Activated CD4-positive, CD25-positive, alpha-beta regulatory T cell treated with anti-CD3 and anti-CD28 coated beads, Interleukin-2, amount 50 U/mL, for 16 hours (primary cell): Measurements from ENCODE around the gene MECR.

Experiments used
- DNase-seq: peaks from one replicate; pipeline ENCODE4 v3.0.0-alpha.2; 2020; ENCODE audit warnings: low read depth, low spot score

Gene MECR

DNA sequence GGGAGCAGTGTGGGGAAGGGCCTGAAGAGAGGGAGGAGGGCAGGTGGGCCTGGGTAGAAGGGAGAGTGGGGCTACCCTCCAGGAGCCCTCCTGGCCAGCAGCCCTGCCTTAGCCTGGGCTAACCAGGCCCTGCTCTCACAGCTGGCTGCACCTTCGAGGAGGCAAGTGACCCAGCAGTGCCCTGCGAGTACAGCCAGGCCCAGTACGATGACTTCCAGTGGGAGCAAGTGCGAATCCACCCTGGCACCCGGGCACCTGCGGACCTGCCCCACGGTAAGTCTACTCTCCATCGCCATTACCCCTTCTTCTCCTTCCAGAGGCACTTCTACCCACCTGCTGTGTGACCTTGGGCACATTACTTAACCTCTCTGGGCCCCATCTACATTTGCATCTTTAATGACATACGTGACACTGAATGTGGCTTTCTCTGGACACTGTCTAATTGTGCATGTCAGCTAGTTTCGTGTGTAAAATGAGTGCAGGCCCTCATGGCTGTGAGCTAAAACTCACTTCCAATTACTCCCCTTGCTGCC lies 24.5 kb upstream of the MECR start:
- DNase-seq: no peak

DNA sequence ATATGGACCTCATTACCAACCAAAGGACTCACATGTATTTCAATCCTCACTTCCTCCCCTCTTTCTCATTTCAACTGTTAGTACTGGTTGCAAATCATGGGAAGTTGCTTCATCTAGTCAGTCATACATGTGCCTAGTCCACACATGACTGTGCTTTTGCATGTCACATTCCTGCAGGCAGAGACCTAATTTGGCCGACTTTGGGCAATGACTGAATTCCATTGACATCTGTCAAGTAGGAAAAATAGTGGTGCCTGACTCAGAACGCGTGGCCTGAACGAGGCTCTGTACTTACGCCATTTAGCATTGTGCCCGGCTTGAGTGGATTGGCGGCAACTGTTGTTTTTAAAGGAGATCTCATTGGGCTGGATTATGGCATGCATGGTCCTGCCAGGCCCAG lies 23.6 kb upstream of the MECR start:
- DNase-seq: no peak

DNA sequence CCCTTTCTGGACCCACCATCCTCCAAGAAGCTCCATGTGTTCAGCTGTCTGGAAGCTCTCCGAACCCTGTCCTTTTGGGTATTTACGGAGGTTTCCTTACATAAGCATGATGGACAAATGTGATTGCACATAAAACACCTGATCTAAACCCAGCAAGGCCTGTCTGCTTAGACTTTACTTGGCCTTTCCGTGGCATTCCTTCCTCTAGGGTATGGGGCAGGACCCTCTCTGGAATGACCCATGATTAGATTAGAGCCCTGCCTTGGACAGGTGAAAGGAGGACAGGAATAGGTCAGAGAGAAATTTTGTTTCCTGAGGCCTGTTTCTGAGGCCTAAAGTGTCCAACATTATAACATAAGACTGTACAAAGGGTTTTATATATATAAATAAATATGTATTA lies 22.4 kb upstream of the MECR start:
- no peak for DNase-seq

DNA sequence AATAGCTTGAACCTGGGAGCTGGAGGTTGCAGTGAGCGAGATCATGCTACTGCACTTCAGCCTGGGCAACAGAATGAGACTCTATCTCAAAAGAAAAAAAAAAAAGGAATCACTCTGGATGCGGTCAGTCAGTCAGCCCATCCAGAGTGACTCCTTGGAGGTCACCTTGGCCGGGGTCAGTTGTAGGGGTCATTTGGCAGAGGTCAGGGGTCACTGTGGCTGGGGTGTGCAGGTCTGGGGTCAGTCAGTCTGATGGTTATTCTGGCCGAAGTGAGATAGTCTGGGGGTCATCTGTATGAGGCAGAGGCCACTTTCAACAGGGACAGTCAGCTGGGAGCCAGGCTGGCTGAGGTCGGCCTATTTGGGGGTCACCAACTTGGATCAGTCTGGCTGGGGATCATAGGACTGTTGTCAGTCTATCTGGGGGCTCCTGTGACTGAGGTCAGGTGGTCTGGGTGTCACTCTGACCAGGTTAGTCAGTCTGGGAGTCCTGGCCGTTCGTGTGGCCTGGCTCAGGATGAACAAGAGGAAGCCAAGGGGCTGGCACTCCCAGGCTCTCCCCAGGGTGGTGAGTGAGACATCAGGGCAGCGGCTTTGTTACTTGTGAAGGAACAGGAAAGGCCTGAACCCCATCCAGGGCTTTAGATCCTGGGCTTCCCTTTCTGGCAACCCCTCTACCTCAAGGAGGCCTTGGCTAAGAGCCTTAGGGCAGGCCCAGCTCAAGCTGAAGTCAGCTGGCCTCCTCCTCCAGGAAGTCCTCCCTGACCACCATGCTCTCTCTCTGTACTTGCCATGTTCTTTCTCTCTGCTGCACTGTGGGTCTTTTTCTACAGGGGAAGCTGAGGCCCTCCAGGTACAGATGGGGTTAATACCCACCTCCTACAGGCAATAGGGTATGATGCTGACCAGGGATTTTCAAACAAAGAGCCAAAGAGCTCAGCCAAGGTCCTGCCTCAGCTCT lies 20.7 kb upstream of the MECR start:
- no peak for DNase-seq

DNA sequence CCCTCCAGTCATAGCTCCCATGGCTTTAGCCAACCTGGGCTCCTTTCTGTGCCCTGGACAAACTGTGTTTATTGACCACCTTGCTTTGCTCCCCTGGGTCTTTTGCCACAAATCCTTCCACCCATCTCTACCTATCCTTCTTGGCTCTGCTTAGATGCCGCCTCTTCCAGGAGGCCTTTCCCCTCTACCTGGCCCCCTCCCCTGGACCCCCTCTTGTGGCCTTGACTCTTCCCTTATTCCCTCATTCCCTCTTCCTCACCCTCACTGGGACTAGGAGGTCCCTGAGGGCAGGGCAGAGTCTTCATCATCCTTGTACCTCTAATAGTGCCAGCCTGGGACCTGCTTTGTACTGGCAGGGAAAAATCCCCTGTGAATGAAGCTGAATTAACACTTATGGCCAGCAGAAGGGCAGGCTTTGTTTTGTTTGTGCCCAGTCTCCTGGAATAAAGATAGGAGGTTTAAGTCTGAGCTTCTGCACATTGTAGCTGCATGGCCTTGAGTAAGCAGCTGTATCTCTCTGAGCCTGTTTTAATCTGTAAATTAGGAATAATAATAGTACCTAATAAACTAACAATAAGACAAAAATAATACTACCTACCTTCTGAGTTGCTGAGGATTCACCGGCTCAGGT lies 19.3 kb upstream of the MECR start:
- no peak for DNase-seq

DNA sequence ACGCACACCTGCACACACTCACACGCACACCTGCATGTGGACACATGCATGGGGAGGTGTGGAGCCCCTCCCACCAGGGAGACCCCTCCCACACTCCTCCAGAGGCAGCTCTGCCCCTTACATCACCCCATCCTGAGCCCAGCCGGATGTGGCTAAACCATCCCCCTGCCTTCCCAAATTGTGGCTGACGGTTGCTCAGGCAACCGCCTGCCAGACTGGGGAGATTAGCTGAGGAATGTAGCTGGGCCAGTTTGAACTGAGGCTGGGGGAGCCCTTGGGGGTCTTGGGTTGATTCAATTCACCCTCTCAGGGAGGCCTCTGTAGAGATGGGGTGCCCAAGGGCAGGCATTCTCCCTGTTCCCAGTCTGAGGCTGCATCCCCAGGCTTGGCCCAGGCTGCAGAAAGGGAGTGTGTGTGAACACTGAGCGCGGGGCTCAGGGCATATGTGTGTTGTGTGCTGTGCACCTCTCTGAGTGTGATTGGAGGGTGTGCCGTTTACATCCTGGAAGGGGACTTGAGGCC lies 18.5 kb upstream of the MECR start:
- DNase-seq: no peak

DNA sequence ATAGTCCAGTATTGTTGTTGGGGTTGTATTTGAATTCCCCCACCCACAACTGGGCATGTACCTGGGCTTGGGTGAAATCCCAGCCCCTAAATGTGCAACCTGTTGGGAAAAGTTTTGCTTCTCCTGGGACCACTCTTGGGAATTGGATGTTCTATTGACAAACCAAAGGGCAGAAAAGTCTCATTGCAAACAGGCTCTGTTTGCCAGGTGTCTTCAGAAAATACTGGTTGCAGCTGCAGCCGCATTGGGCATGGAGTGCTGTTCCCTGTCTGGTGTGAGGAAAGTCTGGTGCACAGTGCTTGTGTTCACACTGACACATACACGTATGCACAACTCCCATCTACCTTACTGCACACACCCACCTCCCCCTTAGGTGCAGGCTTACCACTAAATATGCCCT lies 17.7 kb upstream of the MECR start:
- no peak for DNase-seq

DNA sequence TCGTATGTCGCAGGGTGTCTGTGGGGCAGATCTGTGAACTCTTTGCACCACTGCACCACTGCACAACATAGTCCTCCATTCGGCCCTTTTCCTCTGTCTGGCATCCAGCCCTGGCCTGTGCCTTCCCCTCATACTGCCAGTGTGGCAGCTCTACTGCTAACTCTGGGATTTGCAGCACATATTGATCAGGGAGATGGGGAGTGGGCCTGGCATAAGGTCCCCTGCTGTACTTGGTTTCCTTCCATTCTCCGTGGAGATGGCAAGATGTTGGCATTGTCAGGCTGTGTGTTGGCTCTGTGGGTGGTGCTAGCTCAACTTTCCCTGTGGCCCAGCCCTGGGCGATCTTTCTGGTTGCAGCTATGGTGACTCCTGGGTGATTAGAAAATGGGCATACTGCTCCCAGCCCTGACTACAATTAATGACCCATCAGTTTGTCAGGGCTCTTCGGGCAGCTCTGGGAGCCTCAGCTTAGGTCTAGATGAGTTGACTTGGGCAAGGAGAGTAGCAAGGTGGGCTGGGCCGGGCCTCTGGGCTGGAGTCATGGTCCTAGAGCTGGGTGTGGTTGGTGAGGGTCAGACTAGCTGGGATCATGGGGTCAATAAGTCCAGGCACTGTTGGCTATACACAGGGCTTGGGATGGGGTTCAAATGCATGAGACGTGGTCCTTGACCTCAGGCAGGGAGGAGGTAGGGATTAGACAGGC lies 17.0 kb upstream of the MECR start:
- DNase-seq: no peak

DNA sequence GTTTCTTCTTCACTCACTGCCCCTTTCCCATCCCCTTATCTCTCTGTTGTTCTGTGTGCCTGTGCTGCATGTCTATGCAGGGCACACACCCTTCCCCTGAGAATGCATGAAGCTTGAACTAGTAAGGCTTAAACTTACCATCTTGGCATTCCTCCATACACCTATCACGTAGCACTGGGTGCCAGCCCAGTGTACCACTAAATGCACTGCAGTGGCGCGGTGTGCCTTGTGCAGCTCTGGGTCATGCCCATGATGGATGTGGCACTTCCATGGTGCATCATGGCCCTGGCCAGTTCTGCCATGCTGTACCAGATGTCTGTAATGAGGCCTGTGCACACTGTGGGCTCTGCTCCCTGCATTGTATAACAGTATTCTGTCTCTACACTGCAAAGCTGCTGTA lies 16.3 kb upstream of the MECR start:
- DNase-seq: no peak

DNA sequence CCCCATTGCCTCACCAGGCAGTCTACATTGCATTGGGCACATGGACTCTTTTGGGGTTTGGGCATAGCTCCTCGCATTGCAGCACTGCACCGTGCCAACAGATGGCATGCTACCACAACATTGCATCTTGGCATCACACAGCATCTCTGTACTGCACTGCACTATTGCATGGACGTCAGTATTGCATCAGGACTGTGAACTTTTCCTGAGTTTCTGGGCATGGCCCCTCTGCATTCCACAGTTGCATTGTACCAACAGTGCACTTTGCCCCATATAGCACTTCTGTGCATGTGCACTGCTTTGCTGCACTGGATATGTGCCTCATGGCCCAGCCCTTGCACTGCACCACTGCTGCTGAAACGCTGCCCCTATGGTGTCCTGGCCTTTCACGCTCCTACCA lies 15.1 kb upstream of the MECR start:
- no peak for DNase-seq

DNA sequence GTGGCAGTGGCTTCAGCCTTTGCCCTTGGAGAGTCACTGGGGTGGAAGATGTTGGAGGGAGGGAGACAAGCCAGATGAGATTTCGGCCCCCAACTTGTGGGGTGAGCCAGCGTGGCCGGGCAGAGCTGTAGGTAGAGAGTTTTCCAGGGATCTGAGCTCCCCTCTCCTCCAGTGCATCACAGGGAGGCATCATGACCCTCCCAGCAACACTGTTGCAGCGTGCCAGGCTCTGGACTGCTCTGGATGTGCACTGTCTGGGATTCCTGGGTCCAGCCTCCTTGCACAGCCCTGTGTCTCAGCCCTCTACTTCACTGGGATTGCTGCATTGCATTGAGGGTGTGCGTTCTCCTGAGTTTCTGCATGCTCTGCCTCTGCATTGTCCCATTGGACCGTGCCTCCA lies 14.5 kb upstream of the MECR start:
- no peak for DNase-seq

DNA sequence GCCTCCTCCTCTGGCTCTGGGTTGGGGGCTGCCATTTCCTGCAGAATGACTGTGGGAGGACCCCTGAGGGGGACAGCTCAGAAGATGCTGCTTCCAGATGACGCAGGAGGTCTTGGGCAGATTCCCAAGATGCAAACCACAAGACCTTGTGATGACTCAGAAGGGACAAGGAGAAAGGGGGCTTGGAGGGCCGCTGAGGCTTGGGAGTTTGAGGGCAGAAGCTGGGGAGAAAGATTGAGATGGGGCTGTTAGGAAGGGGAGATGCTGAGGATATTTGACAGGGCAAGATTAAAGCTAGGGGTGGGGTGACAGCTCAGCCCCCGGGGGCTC lies 13.1 kb upstream of the MECR start:
- no peak for DNase-seq

DNA sequence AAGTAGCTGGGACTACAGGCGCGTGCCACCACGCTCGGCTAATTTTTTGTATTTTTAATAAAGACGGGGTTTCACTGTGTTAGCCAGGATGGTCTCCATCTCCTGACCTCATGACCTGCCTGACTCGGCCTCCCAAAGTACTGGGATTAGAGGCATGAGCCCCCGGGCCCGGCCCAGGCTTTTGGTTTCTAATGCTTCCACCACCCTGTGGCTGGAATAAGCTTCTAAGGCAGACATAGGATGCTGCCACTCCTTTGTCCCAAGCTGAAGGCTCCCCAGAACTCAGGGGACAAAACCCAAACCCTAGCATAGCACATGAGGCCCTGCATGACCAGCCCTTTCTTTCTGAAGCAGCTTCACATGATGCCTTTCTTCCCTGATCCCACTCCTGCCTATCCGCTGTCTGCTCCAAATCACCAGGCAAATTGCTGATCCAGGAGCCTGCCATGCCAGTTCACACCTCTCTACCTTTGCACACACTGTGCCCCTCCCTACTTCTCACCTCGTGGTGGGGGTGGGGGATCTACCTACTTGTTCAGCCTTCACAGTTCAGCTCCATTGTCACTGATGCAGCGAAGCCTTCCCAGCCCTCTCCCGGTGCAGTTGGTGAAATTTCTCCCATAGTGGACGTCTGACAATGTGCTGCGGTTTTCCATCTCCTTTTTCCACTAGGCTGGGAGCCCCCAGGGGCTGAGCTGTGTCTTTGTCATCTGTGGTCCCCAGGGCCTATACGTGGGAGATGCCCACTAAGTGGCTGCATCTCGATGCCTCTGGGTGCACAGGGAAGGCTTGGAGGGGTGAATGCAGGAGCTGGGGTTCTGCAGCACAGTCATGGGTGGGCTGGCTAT lies 12.5 kb upstream of the MECR start:
- no peak for DNase-seq

DNA sequence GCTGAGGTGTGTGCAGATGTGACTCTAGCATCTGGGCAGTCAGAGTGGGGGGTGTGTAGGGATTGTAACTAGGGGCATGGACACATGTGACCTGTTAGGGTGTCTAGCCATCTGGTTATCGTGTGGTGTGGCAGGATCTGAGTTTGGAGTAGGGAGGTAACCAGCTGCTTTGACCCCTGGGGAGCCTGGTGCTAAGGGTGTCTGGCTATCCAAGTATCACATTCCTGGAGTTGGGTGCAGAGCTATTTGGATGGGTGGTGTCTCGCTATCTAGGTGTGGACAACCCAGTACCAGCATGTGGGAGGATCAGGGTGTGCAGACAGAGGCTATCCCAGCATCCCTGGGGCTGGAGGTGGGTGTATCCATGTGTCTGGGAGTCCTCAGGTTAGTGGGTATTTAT lies 10.3 kb upstream of the MECR start:
- no peak for DNase-seq

DNA sequence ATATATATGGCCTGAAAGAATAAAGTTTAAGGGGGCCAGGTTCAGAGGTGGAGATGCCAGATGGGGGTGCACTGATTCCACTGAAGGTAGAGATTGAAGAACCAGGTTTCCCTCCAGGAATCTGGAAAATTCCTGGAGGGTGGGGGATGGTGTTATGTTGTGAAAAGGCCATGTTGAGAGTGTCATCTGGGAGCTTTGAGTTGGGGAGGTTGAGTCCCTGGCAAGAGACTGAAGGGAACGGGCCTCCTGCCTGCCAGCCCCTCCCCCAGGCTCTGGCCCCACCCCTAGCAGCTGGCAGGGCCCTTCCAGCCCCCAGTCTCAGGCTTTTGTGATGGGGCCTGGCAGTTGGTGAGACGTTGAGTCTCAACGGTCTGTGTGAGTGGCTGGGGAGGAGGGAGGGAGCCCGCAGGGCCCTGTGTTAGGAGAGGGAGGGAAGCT lies 9.7 kb upstream of the MECR start:
- no peak for DNase-seq

DNA sequence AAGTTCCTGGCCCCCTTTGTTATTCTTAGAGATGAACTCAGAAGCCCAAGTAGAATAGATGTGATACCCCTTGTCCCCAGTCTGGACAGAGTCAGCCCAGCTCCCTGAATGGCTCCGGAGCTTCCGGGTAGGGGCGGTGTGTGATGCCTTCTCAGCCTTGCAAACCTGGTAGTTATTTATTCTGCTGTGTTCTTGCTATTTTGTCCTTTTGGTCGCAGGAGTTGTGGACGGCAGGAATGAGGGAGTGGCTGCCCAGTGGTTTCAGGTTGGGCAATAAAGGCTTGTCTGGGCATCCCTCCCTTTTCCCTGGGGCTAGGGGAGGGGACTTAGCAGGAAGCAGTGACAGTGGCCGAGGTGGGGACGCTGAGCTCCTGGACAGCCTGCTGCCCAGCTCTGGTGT lies 8.4 kb upstream of the MECR start:
- DNase-seq: no peak

DNA sequence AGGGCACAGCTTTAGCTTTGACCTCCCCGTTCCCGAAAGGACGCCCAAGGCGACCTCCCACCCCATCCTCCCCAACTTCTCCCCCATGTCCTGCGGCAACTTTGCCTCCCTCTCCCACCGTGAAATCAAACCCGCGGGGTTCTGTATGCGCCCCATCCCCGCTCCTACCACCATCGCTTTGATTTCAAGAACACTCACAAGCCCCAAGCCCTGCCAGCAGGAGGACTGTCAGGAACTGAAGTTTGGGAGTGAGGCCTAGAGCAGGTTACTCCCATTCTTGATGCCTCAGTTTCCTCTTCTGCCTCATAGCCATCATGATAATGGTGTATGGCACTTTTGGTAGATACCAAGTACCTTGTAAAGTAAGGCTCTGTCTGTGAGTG lies 7.9 kb upstream of the MECR start:
- no peak for DNase-seq

DNA sequence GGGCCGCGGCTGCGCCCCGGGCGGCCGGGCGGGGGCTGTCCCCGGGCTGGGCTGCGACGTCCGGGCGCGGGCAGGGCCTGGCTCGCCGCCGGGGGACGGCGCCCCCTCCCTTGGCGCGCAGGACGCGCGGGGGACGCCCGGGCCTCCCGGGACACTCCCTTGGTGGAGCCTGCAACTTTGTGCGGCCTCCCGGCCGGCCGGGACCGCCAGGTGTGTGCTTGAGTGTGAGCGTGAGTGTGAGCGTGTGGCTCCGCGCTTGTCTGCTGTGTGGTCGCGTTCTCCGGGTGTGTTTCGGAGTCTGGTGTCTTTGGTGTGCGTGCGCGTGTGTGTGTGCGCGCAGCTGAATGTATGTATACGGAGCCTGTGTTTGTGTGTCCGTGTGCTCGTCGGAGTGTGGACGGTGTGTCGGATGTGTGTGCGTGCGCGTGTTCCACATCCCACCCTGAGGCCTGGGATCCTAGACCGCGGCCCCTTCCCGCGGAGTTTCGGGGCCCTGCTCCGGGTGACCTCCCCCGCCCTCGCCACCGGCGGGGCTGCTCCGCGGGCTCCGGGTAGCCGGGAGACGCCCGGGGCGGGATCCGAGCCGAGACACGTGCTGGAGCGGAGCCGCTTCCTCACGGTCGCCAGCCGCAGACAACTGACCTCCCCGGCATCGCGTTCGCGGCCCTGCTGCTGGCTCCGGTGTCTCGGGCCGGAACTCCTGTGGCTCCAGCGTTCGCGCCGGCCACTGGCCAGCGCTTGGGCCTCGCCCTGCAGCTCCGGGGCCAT lies 7.3 kb upstream of the MECR start:
- no peak for DNase-seq

DNA sequence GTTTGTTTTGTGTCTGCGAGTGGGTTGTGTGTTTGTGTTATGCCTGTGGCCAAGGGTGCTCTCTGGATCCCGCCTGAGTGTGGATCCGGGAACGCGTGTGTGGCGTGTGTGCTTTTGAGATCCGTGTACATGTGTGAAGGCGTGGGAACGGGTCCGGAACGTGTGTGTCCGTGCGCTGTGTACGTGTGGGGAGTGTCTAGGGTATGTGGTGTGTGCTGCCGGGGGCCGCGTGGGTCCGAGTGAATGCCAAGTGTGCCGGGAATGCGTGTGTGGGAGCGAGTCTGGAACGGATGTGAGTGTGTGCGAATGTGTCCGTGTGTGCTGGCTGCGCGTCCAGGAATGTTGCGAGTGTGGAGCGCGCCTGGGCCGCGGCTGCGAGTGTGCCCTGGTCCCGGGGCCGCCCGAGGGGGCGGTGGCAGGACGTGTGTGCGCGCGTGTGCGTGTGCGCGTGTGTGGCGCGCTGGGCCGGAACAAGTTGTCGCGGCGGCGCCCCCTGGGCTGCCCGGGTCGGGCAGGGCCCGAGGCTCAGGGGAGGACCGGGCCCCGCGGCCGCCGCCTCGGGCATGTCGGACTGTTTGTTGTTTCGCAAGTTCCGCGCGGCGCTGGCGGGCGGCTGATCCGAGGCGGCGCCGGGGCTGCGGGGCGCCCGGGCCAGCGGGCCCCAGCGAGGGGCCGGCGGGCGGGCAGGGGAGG lies 6.5 kb upstream of the MECR start:
- DNase-seq: no peak

DNA sequence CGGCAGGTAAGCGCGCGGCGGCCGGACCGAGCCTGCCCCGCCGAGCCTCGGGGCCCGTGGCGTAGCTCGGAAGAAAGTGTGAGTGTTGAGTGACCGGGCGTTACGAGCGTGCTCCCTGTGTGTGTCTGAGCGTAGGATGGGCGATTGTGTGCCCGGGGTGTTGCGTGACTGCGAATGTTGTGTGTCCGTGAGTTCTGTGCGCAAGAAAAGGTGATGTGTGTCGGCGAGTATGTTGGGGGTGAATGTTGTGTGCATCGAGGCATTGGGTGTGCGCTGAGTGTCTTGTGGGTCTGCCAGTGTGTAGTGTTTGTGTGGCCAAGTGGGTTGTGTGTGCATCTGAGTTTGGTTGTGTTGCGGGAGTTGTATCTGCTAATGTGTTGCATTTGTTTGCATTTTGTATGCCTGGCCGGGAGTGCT lies 6.0 kb upstream of the MECR start:
- no peak for DNase-seq
